IPS DF 19.7 (cell line): ENCODE data around the gene GRIA4.

Experiments used
- DNase-seq: peaks from one replicate; pipeline ENCODE4 v3.0.0-alpha.2; 2013; ENCODE audit warnings: low read depth, low spot score

Gene GRIA4

DNA sequence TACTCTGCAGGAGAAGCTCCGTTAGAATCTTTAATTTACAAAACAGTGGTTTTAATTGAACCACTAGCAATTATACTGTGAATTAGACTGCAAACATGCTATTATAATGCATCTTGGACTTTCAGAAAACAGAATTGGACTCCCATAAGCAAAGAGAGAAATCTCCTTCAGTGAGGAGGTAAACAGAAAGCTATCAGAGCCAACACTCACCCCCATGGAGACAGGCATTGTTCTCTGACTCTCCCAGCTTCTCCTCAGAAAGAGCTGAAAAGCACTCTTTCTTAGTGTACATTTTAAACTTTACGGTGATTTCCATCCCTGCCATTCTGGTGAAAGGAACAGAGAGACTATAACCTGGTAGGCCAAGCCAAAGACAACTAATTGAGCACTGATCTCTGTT, 176.9 kb downstream of the GRIA4 start:
- DNase-seq = no peak

DNA sequence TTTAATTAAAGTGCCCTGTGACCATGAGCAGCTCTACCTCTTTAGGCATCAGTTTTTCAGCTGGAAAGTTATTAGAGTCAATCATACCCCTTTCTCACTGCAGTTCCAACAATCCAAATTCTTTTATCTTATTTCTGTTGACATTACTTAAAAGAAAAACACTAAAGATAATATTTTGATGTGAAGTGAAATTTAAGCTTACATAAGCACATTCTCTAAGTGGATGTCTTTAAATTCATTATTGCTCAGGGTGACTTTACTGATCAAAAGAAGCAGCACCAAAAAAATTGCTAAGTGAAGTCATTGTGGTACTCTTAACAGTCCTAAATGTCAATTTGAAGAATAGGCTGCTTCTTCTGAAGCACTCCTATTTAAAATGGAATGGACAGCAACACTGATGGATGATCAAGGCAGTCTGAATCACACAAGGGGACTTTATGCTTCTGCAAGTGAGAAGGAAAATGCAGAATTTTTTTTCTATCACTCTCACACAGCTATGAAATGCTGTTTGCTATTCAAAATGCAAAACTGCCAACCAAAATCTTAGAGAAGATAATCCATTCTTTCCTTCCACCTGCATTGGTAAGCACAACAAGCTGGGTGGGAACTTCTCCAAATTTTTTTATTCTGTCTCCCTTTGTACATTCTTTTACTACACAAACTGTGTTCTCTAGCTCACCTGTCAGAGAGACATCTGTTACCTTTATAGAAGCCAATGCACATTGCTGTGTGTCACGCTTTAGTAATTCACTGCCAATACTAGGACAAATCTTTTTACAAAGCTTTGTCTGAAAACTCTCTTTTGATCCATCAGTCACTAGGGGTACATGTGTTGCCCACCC, 179.9 kb downstream of the GRIA4 start:
- no peak for DNase-seq

DNA sequence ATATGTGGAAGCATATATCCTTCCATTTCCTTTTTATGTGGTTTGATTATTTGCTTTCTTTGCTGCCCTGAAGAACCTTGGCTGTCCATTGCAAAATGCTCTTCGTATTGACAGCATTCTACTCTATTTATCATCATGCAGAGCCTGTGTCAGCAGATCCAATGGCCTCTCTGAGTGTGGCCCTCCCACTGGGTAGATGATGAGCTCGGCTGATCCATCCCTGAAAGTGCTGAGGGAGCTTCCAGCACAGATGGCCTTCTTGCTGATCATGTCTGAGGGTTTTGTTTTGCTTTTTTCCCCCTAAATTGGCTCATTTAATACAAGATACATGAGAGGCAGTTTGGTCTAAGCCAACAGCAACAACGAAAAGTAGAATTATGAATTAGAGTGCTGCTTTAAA, 181.0 kb downstream of the GRIA4 start:
- no peak for DNase-seq

DNA sequence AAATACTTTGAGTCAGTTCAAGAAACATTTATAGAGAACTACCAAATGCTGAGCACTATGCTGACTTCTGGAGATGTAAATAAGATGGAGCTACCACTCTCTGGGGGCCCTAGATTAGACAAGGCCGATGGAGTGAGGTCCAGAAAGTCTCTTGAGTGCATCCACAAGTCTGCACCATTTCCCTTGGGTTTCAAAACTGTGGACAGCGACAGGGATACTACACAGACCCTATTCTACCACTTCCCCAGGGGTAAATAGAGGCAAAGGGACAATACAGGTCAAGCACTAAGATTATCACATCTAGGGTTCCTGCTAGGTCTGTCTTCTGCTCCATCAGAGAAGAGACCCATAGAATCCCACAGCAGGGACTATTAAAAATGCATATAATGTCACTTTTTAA, 183.2 kb downstream of the GRIA4 start:
- DNase-seq = no peak

GRCh38 chr11:105799263-105799662, 189.4 kb downstream of the GRIA4 start:
- no peak for DNase-seq

GRCh38 chr11:105799728-105800462, 190.0 kb downstream of the GRIA4 start:
- DNase-seq = no peak

GRCh38 chr11:105802390-105802789, 192.5 kb downstream of the GRIA4 start:
- no peak for DNase-seq

- DNase-seq = no peak
Observed at GRCh38 chr11:105811242-105811641, 201.4 kb downstream of the GRIA4 start.

- peak; percentile 33 for DNase-seq
Observed at GRCh38 chr11:105821372-105821771, 211.5 kb downstream of the GRIA4 start.

DNA sequence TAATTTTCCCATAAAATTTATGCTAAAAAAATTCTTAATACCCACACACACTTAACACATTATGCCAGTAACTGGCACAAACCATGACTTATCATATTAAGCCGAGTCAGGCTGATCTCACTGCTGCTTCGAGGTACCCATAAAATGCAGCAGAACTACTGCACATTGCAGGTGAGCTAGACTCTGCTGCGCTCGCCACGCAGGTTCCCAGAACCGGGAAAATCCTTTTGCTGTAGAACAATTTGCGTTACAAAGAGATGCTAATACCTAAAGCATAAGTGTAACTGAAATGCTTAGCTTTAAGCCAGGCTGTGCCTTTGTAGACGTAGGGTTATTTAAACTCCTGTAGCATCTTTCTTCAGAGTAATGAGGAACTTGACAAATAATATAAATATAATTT, 211.9 kb downstream of the GRIA4 start:
- DNase-seq = peak; percentile 9

DNA sequence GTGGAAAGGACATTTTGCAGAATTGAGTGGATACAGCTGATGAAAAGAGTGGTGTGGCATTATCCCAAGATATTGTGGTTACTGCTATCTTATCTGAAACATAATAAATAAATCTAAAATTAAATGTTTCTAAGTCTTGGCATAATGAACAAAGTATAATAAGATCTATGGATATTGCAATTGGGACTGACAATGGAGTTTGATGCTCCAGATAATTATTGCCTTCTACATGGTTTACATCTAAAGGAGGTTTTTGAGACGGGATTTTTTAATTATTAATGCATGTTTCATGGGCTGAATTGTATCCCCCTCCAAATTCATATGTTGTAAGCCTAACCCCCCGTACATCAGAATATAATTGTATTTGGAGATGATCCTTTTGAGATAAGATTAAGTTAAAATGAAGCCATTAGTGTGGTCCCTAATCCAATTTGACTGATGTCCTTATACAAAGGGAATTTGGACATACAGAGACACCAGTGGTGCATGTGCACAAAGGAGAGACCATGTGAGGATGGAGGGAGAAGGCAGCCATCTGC, 213.7 kb downstream of the GRIA4 start:
- DNase-seq = no peak

GRCh38 chr11:105824457-105825013, 214.7 kb downstream of the GRIA4 start:
- DNase-seq = no peak

GRCh38 chr11:105825141-105825540, 215.3 kb downstream of the GRIA4 start:
- no peak for DNase-seq

DNA sequence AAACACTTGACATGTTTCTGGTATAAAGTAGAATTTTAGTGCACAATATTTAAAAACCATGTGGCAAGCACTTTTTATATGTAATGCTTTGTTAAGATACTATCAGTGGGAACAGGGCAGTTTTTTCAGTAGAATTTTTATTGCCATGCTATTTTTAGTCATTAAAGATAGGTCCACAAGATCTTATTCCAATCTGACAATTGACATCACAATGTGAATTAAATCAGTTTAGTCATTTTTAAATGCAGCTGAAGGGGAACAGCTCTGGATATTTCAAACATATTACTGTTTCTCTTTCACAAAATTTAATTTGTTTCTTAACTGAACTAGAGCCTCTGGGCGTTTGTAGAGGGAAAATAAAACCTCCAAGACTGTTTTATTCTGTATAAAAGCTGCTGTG, 218.0 kb downstream of the GRIA4 start:
- DNase-seq = no peak

- no peak for DNase-seq
Observed at GRCh38 chr11:105829084-105829483, 219.2 kb downstream of the GRIA4 start.

DNA sequence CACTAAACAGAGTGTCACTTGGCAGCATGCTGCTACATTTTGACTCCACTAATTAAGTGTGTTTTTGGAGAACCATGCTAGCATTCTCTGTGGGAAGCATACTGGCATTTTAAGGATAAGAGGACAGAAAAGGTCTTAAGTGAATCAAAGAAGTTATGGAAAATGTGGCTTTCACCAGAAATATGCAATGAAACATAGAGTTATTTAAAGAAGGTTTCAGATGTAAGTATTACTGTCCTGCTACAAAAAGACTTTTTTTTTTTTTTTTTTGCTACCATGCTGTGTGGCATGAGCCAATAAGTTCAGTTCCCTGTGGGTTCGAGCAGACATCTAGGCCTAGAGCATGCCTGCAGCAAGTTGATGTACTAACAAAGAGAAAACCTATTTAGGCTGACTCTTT, 224.6 kb downstream of the GRIA4 start:
- DNase-seq = no peak

- no peak for DNase-seq
Observed at GRCh38 chr11:105838668-105839384, 229.0 kb downstream of the GRIA4 start.

DNA sequence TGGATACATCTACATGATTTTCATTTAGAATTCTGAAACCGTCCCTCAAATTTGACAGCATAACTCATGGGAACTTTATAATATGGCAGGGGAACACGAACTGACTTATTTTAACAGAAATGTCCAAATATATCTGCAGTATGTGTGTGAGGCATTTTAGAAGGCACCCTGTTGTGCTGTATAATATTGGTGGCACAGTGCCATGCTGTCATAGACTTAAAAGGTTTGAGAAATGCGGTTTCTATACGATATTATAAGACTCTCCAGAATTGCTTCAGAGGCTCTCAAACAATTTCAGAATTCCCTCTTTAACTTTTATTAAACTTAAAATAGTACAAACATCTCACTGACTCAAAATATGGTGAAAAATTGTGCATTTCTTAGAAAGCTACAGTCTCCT, 230.5 kb downstream of the GRIA4 start:
- DNase-seq = no peak

- DNase-seq = no peak
Observed at GRCh38 chr11:105852403-105852802, 242.5 kb downstream of the GRIA4 start.

GRCh38 chr11:105854269-105854668, 244.4 kb downstream of the GRIA4 start:
- DNase-seq = no peak

DNA sequence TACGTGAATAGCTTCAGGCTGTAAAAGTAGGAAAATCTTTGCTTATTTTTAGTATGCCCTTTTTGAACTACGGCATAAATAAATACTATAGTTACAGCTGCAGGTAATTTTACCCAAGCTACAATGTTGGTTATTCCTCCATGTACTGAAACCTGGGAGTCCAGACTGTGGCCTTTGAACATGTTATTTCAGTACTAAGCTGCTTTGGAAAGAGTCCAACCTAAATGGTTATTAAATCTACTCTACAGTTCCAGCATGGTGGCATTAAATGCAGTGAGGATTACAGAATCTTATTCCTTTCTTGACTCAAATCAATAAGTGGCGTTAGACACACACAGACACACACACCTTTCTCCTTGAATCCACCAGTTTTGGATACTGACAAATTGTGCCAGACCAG, 247.1 kb downstream of the GRIA4 start:
- no peak for DNase-seq

DNA sequence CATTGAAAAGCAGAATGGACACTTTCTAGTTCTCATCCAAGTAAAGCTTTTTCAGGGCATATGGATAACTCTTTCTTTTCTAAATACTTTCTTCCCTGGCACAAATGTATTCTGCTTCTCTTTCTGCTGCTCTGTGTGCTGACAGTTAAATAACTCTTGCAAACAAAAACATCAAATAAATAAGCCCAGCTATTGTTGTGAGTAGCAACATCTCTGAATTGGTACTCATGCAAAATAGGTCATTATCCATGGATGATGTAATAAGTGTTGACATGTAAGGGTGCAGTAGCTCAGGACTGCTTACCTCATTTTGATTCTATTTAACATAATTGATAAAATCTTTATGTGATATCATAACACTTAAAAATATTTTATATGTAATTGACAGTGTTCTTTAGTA, 247.9 kb downstream of the GRIA4 start:
- DNase-seq = no peak
